ENCODE results near the gene SSRP1. TPM values are rescaled to one million over a fixed set of nuclear protein-coding genes. Genes with fewer than 3 reads are reported as not detected.

The SSRP1 gene
- polyA plus RNA-seq, 1 donor from 2014 or later, result 84.7 TPM

DNA sequence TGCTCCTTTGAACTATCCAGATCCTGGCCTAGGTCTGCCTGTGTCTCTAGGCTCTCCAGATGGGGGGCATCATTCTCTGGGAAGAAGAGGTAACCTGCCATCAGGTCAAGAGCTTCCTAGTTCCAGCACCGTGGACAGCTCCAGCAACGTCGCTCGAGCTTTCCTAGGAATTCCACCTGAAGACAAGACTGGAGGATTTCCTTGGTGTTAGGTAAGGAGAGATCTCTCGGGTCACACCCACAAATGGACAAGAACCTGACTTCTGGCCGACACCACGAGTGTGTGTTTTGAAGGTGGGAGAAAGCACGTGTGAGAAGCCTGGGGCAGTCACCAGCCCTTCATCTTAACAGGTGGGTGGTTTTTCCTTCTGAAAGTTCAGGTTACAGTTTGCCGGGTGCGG, 44.0 kb upstream of the SSRP1 start:
- H3K9ac ChIP-seq (ENCODE audit: low read length), result no peak overlapping the region
- H2AFZ ChIP-seq (ENCODE audit: low read depth, low read length), result no peak overlapping the region
- TF ChIP-seq RAD21 (conservative IDR thresholded peaks at IDR 0.05) (no peak), EZH2 (IDR thresholded peaks at IDR 0.05; ENCODE audit: borderline replicate concordance, insufficient read depth, low read length, poor library complexity, severe bottlenecking) (no peak), EP300 (conservative IDR thresholded peaks at IDR 0.05; ENCODE audit: poor library complexity, severe bottlenecking) (no peak), CTCF (IDR thresholded peaks at IDR 0.05; ENCODE audit: poor library complexity, severe bottlenecking) (no peak), POLR2AphosphoS5 (IDR thresholded peaks at IDR 0.05) (no peak), MXI1 (conservative IDR thresholded peaks at IDR 0.05; ENCODE audit: poor library complexity, severe bottlenecking) (no peak), SMC3 (conservative IDR thresholded peaks at IDR 0.05; ENCODE audit: poor library complexity) (no peak), TAF1 (IDR thresholded peaks at IDR 0.05; ENCODE audit: low read depth) (no peak)
- TF ChIP-seq, protein P1, sequence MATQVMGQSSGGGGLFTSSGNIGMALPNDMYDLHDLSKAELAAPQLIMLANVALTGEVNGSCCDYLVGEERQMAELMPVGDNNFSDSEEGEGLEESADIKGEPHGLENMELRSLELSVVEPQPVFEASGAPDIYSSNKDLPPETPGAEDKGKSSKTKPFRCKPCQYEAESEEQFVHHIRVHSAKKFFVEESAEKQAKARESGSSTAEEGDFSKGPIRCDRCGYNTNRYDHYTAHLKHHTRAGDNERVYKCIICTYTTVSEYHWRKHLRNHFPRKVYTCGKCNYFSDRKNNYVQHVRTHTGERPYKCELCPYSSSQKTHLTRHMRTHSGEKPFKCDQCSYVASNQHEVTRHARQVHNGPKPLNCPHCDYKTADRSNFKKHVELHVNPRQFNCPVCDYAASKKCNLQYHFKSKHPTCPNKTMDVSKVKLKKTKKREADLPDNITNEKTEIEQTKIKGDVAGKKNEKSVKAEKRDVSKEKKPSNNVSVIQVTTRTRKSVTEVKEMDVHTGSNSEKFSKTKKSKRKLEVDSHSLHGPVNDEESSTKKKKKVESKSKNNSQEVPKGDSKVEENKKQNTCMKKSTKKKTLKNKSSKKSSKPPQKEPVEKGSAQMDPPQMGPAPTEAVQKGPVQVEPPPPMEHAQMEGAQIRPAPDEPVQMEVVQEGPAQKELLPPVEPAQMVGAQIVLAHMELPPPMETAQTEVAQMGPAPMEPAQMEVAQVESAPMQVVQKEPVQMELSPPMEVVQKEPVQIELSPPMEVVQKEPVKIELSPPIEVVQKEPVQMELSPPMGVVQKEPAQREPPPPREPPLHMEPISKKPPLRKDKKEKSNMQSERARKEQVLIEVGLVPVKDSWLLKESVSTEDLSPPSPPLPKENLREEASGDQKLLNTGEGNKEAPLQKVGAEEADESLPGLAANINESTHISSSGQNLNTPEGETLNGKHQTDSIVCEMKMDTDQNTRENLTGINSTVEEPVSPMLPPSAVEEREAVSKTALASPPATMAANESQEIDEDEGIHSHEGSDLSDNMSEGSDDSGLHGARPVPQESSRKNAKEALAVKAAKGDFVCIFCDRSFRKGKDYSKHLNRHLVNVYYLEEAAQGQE (IDR thresholded peaks at IDR 0.05; ENCODE audit: borderline replicate concordance), result no peak

DNA sequence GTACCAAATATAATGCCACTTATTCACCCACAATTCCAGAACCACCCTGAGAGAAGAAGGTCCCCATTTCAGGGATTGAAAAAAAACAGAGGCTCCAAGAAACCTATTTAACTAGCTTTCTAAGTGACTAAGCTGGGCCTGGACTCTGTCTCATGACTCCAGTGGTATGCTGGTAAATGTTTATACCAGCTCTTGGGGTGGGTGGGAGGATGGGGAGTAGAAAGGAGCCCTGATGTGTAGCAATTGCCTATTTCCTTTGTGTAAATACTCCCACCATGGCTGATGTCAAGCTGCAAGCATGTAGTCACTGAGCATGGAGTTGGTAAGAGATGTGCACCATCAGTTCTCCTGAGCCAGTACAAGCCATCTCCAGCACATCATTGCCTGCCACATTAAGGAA, 42.5 kb upstream of the SSRP1 start:
- H3K4me2 ChIP-seq (ENCODE audit: low read length), result no peak overlapping the region

More for the DNA sequence above, 44.0 kb upstream of the SSRP1 start:
- Histone ChIP-seq H3K9me3 (ENCODE audit: low read length) (no peaks in the 10 kb centered on the region), H3K4me2 (ENCODE audit: low read length) (no peak overlapping the region), H3K9me2 (ENCODE audit: insufficient read depth, low read length) (no peaks in the 10 kb centered on the region), H3K36me3 (ENCODE audit: insufficient read depth, low read length) (no peaks in the 10 kb centered on the region), H3K4me3 (ENCODE audit: low read length) (no peak overlapping the region), H3K27me3 (ENCODE audit: insufficient read depth, low read depth, low read length) (no peaks in the 10 kb centered on the region), H4K20me1 (ENCODE audit: insufficient read depth) (no peaks in the 10 kb centered on the region), H3K27ac (ENCODE audit: low read length) (no peak overlapping the region), H3K79me2 (replicated peaks; ENCODE audit: insufficient read depth, low read length) (no peaks in the 10 kb centered on the region), H3F3A (ENCODE audit: insufficient read depth, low read length, poor library complexity, severe bottlenecking) (no peaks in the 10 kb centered on the region)

More for the DNA sequence above, 42.5 kb upstream of the SSRP1 start:
- Histone ChIP-seq H3K9me3 (ENCODE audit: low read length) (no peaks in the 10 kb centered on the region), H3K27ac (ENCODE audit: low read length) (no peak overlapping the region), H4K20me1 (ENCODE audit: insufficient read depth) (no peaks in the 10 kb centered on the region), H3K27me3 (ENCODE audit: insufficient read depth, low read depth, low read length) (no peaks in the 10 kb centered on the region), H3K9me2 (ENCODE audit: insufficient read depth, low read length) (no peaks in the 10 kb centered on the region), H3K4me3 (ENCODE audit: low read length) (no peak overlapping the region), H3K36me3 (ENCODE audit: insufficient read depth, low read length) (no peaks in the 10 kb centered on the region), H3K9ac (ENCODE audit: low read length) (no peak overlapping the region), H3K79me2 (replicated peaks; ENCODE audit: insufficient read depth, low read length) (no peaks in the 10 kb centered on the region), H2AFZ (ENCODE audit: low read depth, low read length) (no peak overlapping the region), H3F3A (ENCODE audit: insufficient read depth, low read length, poor library complexity, severe bottlenecking) (no peaks in the 10 kb centered on the region)
- TF ChIP-seq POLR2AphosphoS5 (IDR thresholded peaks at IDR 0.05) (no peak), EZH2 (IDR thresholded peaks at IDR 0.05; ENCODE audit: borderline replicate concordance, insufficient read depth, low read length, poor library complexity, severe bottlenecking) (no peak), TAF1 (IDR thresholded peaks at IDR 0.05; ENCODE audit: low read depth) (no peak), CTCF (IDR thresholded peaks at IDR 0.05; ENCODE audit: poor library complexity, severe bottlenecking) (no peak), EP300 (conservative IDR thresholded peaks at IDR 0.05; ENCODE audit: poor library complexity, severe bottlenecking) (no peak), SMC3 (conservative IDR thresholded peaks at IDR 0.05; ENCODE audit: poor library complexity) (no peak), RAD21 (conservative IDR thresholded peaks at IDR 0.05) (no peak), MXI1 (conservative IDR thresholded peaks at IDR 0.05; ENCODE audit: poor library complexity, severe bottlenecking) (no peak)
- TF ChIP-seq, protein P1 (IDR thresholded peaks at IDR 0.05; ENCODE audit: borderline replicate concordance), result no peak

All from neural cell (in vitro differentiated cells).